Left renal cortex interstitium (tissue), 4 donors: ENCODE data around the gene PMAIP1. TPM values are rescaled to one million over a fixed set of nuclear protein-coding genes. Genes with fewer than 3 reads are reported as not detected.

Source experiments
- DNase-seq, 4 donors: peaks; one replicate each; pipeline ENCODE4 v3.0.0-alpha.2; 2013; ENCODE audit warnings: low read depth in 4 of 4, low spot score in 2 of 4, missing footprints in 1 of 4
- polyA plus RNA-seq, 4 donors: library from polyadenylated mRNA; unstranded; fragments of 120-200 nt; gene quantifications; one replicate each; pipeline ENCODE4 v1.2.1, GENCODE V29; 2013; ENCODE audit not compliant: insufficient read length in 4 of 4

PMAIP1 gene
- polyA plus RNA-seq, 4 donors: 3.4 to 4.1 (median 3.9) TPM

DNA sequence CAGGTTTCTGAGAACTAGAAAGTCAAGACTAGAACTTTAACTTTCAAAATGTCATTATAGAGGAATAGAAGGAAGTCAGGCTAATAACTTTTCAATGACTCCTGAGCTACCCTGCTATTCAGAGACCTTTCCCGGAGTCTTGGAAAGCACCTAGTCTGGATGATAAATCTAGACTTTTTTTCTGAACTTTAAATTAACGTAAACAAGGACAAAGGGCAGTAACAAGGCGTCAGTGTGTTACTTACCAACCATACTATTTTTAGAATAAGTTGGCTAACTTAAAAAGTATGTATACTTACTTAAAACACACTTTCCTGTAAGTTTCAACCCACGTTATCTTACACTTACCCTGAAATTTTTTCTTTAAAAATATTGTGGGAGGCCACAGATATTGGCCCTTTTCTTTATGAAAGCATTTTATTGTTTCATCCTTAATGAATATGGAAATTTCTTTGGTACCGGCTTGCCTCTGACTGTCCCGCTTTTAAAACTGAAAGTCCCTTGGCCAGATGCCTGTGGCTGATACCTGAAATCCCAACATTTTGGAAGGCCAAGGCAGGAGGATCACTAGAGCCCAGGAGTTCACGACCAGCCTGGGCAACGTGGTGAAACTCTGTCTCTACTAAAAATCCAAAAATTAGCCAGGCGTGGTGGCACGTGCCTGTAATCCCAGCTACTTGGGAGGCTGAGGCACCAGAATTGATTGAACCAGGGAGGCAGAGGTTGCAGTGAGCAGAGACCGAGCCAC, 9.7 kb downstream of the PMAIP1 start:
- no peak for DNase-seq

- no peak for DNase-seq
Measured at GRCh38 chr18:59910967-59911366, 11.2 kb downstream of the PMAIP1 start.

GRCh38 chr18:59911600-59911999, 11.8 kb downstream of the PMAIP1 start:
- DNase-seq: no peak

DNA sequence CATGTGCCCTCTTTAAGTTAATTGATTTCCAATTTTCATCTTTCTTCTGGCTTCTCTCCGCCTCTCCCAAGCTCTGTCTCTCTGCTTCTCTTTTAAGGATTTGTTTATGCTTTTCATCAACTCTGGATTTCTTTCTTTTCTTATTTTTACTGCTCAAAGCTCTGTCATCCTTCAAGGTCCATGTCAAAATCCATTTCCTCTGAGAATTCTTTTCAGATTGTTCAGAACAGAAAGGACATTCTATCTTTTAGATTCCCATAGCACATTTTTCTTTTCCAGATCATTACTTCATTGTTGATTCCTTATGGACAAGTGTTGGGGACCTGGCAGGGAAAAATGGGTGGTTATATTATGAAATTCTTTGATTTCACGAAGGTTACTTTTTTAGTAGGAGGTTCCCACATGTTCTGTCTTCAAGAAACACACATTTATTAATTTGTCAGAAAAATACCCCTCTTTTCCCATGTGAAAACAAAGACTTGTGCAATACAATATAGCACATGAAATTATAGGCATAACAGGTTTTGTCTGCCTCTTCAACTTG, 12.3 kb downstream of the PMAIP1 start:
- no peak for DNase-seq

- DNase-seq: no peak
Measured at GRCh38 chr18:59915606-59916005, 15.8 kb downstream of the PMAIP1 start.

DNA sequence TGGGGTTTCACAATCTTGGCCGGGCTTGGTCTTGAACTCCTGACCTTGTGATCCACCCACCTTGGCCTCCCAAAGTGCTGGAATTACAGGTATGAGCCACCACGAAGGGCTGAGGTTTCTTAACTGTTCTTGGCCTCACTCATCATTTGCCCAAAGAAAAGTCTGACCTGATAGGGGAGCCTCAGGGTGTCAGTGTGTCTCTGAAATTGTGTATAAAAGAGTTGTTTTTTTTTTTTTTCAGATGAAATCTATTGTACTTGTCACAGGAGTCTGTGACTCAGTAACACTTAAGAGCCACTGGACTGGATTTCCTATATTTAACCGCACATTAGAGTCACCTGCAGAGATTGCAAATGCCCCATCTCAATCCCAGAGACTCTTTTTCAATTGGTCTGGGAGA, 16.9 kb downstream of the PMAIP1 start:
- no peak for DNase-seq

DNA sequence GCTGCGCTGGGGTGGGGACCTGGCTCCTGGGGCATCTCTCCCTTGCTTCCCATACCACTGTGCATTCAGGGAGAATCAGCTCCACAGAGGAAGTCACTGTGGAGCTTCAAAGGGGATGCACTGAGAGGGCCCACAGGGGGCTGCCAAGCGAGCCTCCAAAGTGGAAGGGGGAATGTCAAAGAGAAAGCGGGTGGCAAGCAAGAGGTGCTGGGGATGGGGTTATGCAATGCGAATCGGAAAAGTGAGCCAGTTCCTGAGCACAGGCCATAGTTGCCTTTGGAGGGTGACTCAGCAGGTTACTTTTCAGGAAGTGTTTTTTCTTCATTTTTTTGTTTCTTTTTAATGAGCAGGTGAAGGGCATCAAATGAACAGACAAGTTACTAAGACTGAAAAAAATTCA, 17.6 kb downstream of the PMAIP1 start:
- DNase-seq: no peak

GRCh38 chr18:59918320-59918755, 18.5 kb downstream of the PMAIP1 start:
- DNase-seq: no peak

- no peak for DNase-seq
Measured at GRCh38 chr18:59918997-59919396, 19.2 kb downstream of the PMAIP1 start.

- no peak for DNase-seq
Measured at GRCh38 chr18:59921384-59921891, 21.6 kb downstream of the PMAIP1 start.

- no peak for DNase-seq
Measured at GRCh38 chr18:59923539-59924196, 23.9 kb downstream of the PMAIP1 start.

GRCh38 chr18:59926131-59926530, 26.3 kb downstream of the PMAIP1 start:
- no peak for DNase-seq

DNA sequence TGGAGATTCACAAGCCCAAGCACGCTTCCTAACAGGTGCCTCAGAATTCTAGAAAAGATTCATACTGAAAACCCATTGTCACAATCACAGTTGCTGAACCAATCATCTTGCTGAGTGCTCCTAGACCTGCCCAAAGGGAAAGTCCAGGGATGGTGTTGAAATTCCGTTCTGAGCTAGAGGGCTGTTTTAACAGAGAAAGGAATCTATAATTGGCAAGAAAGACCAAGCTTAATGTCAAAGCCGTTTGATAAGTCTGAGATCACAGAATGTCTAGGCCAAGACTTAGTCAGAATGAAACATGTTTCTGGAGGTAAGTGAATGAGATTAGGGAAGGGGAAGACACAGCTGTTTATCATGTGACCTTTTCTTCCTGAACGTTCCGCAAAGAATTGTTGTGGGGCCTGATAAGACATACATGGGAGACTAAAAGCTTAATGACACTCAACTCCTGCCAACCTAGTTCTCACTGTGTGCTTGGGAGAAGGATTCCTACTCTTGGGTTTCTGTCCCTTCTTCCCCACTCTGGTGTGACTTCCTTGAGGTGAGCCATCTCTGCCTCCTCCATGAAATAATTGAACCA, 27.5 kb downstream of the PMAIP1 start:
- no peak for DNase-seq

GRCh38 chr18:59928201-59928600, 28.4 kb downstream of the PMAIP1 start:
- DNase-seq: no peak

- DNase-seq: no peak
Measured at GRCh38 chr18:59929621-59930295, 30.0 kb downstream of the PMAIP1 start.

GRCh38 chr18:59932401-59932800, 32.6 kb downstream of the PMAIP1 start:
- DNase-seq: no peak

DNA sequence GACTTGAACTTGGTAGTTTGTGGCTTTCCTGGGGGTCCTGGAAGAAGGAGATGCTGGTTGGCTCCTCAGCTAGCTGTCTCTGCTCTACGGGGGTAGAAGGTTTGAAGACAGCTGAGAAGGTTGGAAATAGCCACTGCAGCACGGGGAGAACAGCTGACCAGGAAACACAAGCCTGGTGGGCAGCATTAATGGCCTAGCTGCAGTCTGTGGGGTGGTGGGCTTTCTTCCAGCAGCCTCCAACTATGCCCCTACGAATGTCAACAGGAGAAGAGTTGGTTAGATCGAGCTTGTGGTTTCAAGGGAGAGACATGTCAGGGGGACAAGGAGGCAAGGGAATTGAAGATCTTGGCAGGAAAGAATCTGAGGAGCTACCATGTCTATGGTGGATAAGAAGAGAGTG, 38.9 kb downstream of the PMAIP1 start:
- no peak for DNase-seq

DNA sequence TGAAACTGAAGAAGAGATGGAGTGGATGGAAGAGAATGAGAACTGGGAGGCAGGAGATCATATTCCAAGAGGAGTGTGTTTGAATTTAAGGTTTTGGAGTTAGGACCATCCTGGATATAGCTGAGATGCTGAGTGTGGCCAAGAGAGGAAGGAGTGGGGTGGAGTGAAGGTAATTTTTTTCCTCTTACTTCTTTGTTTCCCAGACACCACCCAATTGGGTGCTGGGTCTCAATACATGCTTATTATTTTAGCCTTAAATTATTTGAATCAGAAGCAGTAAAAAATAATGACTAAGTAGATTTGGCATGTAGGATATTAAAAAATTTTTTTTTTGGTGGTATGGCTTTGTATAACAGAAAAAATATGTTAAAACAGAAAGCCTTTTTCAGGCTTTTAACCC, 39.3 kb downstream of the PMAIP1 start:
- DNase-seq: no peak

- DNase-seq: no peak
Measured at GRCh38 chr18:59940068-59940467, 40.3 kb downstream of the PMAIP1 start.

DNA sequence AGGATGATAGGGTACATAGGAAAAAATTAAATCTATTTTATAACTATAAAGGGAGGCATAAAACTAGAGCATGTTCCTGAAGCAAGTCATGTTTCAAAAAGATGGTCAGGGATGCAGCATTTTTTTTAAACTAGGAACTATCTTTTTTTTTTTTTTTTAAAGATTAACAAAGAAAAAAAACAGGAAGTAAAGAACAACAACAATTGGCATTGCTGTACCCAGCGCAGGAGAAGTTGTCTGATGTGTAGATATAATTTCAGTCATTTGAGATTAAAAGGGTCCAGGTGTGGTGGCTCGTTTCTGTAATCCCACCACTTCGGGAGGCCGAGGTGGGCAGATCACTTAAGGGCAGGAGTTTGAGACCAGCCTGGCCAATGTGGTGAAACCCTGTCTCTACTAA, 41.5 kb downstream of the PMAIP1 start:
- no peak for DNase-seq

DNA sequence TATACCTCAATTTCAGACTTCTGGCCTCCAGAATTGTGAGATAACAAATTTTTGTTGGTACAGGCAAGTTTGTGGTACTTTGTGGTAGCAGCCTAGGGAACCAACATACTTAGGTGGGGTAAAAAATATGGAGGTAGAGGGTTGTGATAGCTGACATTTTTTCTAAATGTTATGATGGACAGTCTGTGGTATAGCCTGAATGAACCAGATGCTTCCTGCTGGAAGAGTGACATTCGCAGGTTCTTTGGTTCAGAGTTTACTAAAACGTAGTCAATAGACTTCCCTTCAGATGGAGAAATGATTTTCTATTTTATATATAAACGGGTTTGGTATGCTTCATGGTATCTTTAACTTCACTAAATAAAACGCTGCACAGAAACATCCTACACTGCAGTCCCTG, 42.8 kb downstream of the PMAIP1 start:
- DNase-seq: no peak
